Measurements from ENCODE around the gene EPAS1.

EPAS1 gene

GRCh38 chr2:46340740-46341420 lies 43.7 kb downstream of the EPAS1 start:
- H3K27ac ChIP-seq (replicated peaks), result no peak overlapping the region

GRCh38 chr2:46342566-46343315 lies 45.5 kb downstream of the EPAS1 start:
- DNase-seq (ENCODE audit: low read depth in 1 of 2, low spot score in 1 of 2), result no peak
- H3K27me3 ChIP-seq (ENCODE audit: insufficient read depth, poor library complexity, severe bottlenecking), result peaks cover 8% of the 10 kb centered on the region
- TF ChIP-seq, protein P1, sequence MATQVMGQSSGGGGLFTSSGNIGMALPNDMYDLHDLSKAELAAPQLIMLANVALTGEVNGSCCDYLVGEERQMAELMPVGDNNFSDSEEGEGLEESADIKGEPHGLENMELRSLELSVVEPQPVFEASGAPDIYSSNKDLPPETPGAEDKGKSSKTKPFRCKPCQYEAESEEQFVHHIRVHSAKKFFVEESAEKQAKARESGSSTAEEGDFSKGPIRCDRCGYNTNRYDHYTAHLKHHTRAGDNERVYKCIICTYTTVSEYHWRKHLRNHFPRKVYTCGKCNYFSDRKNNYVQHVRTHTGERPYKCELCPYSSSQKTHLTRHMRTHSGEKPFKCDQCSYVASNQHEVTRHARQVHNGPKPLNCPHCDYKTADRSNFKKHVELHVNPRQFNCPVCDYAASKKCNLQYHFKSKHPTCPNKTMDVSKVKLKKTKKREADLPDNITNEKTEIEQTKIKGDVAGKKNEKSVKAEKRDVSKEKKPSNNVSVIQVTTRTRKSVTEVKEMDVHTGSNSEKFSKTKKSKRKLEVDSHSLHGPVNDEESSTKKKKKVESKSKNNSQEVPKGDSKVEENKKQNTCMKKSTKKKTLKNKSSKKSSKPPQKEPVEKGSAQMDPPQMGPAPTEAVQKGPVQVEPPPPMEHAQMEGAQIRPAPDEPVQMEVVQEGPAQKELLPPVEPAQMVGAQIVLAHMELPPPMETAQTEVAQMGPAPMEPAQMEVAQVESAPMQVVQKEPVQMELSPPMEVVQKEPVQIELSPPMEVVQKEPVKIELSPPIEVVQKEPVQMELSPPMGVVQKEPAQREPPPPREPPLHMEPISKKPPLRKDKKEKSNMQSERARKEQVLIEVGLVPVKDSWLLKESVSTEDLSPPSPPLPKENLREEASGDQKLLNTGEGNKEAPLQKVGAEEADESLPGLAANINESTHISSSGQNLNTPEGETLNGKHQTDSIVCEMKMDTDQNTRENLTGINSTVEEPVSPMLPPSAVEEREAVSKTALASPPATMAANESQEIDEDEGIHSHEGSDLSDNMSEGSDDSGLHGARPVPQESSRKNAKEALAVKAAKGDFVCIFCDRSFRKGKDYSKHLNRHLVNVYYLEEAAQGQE (IDR thresholded peaks at IDR 0.05; ENCODE audit: insufficient replicate concordance, low read depth), result no peak
- no peak for TF ChIP-seq GABPA (IDR thresholded peaks at IDR 0.05; ENCODE audit: low read depth)
- no peak for TF ChIP-seq POLR2AphosphoS5 (IDR thresholded peaks at IDR 0.05; ENCODE audit: low read depth)
- TF ChIP-seq SPI1 (IDR thresholded peaks at IDR 0.05; ENCODE audit: borderline replicate concordance, low read depth), result no peak
- TF ChIP-seq CTCF (IDR thresholded peaks at IDR 0.05; ENCODE audit: insufficient read depth, low read length), result no peak
- no peak overlapping the region for H3K27ac ChIP-seq (replicated peaks)
- no peak overlapping the region for H3K4me3 ChIP-seq (replicated peaks; ENCODE audit: insufficient read depth, low read length)

More at GRCh38 chr2:46340740-46341420, 43.7 kb downstream of the EPAS1 start:
- DNase-seq (ENCODE audit: low read depth in 1 of 2, low spot score in 1 of 2), result no peak
- no peak overlapping the region for H3K4me3 ChIP-seq (replicated peaks; ENCODE audit: insufficient read depth, low read length)
- H3K27me3 ChIP-seq (ENCODE audit: insufficient read depth, poor library complexity, severe bottlenecking), result peaks cover 8% of the 10 kb centered on the region
- no peak for TF ChIP-seq SPI1 (IDR thresholded peaks at IDR 0.05; ENCODE audit: borderline replicate concordance, low read depth)
- no peak for TF ChIP-seq GABPA (IDR thresholded peaks at IDR 0.05; ENCODE audit: low read depth)

GRCh38 chr2:46344706-46345105 lies 47.5 kb downstream of the EPAS1 start:
- TF ChIP-seq SPI1 (IDR thresholded peaks at IDR 0.05; ENCODE audit: borderline replicate concordance, low read depth) (no peak), CTCF (IDR thresholded peaks at IDR 0.05; ENCODE audit: insufficient read depth, low read length) (no peak), GABPA (IDR thresholded peaks at IDR 0.05; ENCODE audit: low read depth) (no peak), POLR2AphosphoS5 (IDR thresholded peaks at IDR 0.05; ENCODE audit: low read depth) (no peak)
- TF ChIP-seq, protein P1 (IDR thresholded peaks at IDR 0.05; ENCODE audit: insufficient replicate concordance, low read depth), result no peak
- no peak overlapping the region for H3K27ac ChIP-seq (replicated peaks)
- no peak for DNase-seq (ENCODE audit: low read depth in 1 of 2, low spot score in 1 of 2)

DNA sequence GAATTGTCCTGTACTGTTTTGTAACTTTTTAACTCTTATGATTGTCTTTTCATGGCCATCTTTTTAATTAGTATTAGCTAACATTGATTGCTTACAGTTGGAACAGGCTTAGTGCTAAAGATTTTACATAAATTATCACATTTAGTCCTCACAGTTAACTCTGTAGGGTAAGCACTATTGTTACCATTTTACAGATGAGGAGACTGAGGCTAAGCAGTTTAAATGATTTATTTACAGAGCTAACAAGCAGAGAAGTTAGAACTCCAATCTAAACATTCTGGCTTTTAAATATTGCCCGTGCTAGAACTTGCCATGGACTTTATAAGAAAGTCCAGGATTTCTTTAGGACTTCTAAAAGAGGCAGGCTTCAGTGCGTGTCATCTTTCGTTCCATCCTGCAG lies 48.6 kb downstream of the EPAS1 start:
- Histone ChIP-seq H3K27me3 (ENCODE audit: insufficient read depth, poor library complexity, severe bottlenecking) (peaks cover 5% of the 10 kb centered on the region), H3K27ac (replicated peaks) (no peak overlapping the region), H3K4me3 (replicated peaks; ENCODE audit: insufficient read depth, low read length) (no peak overlapping the region)
- no peak for TF ChIP-seq POLR2AphosphoS5 (IDR thresholded peaks at IDR 0.05; ENCODE audit: low read depth)
- TF ChIP-seq GABPA (IDR thresholded peaks at IDR 0.05; ENCODE audit: low read depth), result no peak
- no peak for TF ChIP-seq CTCF (IDR thresholded peaks at IDR 0.05; ENCODE audit: insufficient read depth, low read length)
- TF ChIP-seq, protein P1 (IDR thresholded peaks at IDR 0.05; ENCODE audit: insufficient replicate concordance, low read depth), result no peak
- TF ChIP-seq SPI1 (IDR thresholded peaks at IDR 0.05; ENCODE audit: borderline replicate concordance, low read depth), result no peak
- DNase-seq (ENCODE audit: low read depth in 1 of 2, low spot score in 1 of 2), result no peak

More at GRCh38 chr2:46344706-46345105, 47.5 kb downstream of the EPAS1 start:
- peaks cover 5% of the 10 kb centered on the region for H3K27me3 ChIP-seq (ENCODE audit: insufficient read depth, poor library complexity, severe bottlenecking)
- H3K4me3 ChIP-seq (replicated peaks; ENCODE audit: insufficient read depth, low read length), result no peak overlapping the region

Data from HL-60 (cell line).